Muscle of leg (tissue), 11 donors: Measurements from ENCODE around the gene LCE1E. TPM values are rescaled to one million over a fixed set of nuclear protein-coding genes. Genes with fewer than 3 reads are reported as not detected.

ENCODE experiments used
- DNase-seq: peaks from one replicate; pipeline ENCODE4 v3.0.0; 2013
- H3K27ac ChIP-seq: one replicate; pipeline ENCODE4 v1.5.1; 2013; ENCODE audit warnings: mild to moderate bottlenecking, low read length, control low read depth
- H3K27me3 ChIP-seq: one replicate; pipeline ENCODE4 v1.6.1; 2013; ENCODE audit warnings: low read length; ENCODE audit not compliant: control insufficient read depth, insufficient read depth
- H3K36me3 ChIP-seq: one replicate; pipeline ENCODE4 v1.6.1; 2013; ENCODE audit warnings: low read length; ENCODE audit not compliant: control insufficient read depth, insufficient read depth
- H3K4me1 ChIP-seq: one replicate; pipeline ENCODE4 v1.6.1; 2013; ENCODE audit warnings: low read length; ENCODE audit not compliant: control insufficient read depth, insufficient read depth
- H3K4me3 ChIP-seq: one replicate; pipeline ENCODE4 v1.5.1; 2013; ENCODE audit warnings: low read length, control low read depth
- H3K9me3 ChIP-seq: replicated peaks from 2 replicates; pipeline ENCODE4 v1.6.1; 2013; ENCODE audit warnings: low read depth, low read length; ENCODE audit not compliant: control insufficient read depth
- whole genome bisulfite sequencing: methylation state at CpG from one replicate; pipeline ENCODE4 v1.1.5; 2013; ENCODE audit warnings: missing lambda C conversion rate; ENCODE audit not compliant: insufficient coverage; 5-methylcytosine and 5-hydroxymethylcytosine counted together
- polyA plus RNA-seq, 8 donors: library from polyadenylated mRNA; unstranded; fragments of 120-200 nt; gene quantifications; one replicate each; pipeline versions ENCODE4 v1.2.1 to v1.2.3, GENCODE V29; 2013; ENCODE audit warnings: inconsistent platforms in 1 of 8, low replicate concordance in 1 of 8; ENCODE audit not compliant: insufficient read length in 8 of 8, insufficient read depth in 1 of 8
- total RNA-seq: library from RNA; stranded (reverse); fragments of 120-200 nt; gene quantifications from one replicate; pipeline ENCODE4 v1.2.4, GENCODE V29; 2013

Gene LCE1E
- total and polyA plus RNA-seq, 9 donors: not detected

- DNase-seq: no peak
- no CpG with 5 or more reads among the region's 2 CpGs for WGBS
- no peak overlapping the region for H3K4me3 ChIP-seq
Measured at GRCh38 chr1:152756872-152757271, 29.2 kb upstream of the LCE1E start.

GRCh38 chr1:152757747-152758146, 28.3 kb upstream of the LCE1E start, which contains the start of gene KPRP:
TSS of gene KPRP (plus strand) at chr1:152758025. CDS start at chr1:152759589, 1,564 bp downstream.
- Histone ChIP-seq H3K9me3 (no peaks in the 10 kb centered on the region), H3K4me3 (no peak within 1 kb of the TSS), H3K27me3 (no peaks in the 10 kb centered on the region), H3K4me1 (no peaks in the 10 kb centered on the region), H3K36me3 (no peaks in the 10 kb centered on the region), H3K27ac (no peak within 1 kb of the TSS)
- 64% methylated on average over 3 of the region's 6 CpGs for WGBS
- DNase-seq: no peak

More at GRCh38 chr1:152756872-152757271, 29.2 kb upstream of the LCE1E start:
- Histone ChIP-seq H3K36me3 (no peaks in the 10 kb centered on the region), H3K27ac (no peak overlapping the region), H3K4me1 (no peaks in the 10 kb centered on the region), H3K27me3 (no peaks in the 10 kb centered on the region), H3K9me3 (no peaks in the 10 kb centered on the region)

GRCh38 chr1:152758636-152759035, 27.4 kb upstream of the LCE1E start:
- Histone ChIP-seq H3K4me3 (no peak overlapping the region), H3K9me3 (no peaks in the 10 kb centered on the region), H3K27ac (no peak overlapping the region), H3K4me1 (no peaks in the 10 kb centered on the region), H3K36me3 (no peaks in the 10 kb centered on the region), H3K27me3 (no peaks in the 10 kb centered on the region)
- WGBS: 90% methylated on average over 1 of the region's 4 CpGs
- no peak for DNase-seq

- Histone ChIP-seq H3K4me3 (no peak overlapping the region), H3K9me3 (no peaks in the 10 kb centered on the region), H3K4me1 (no peaks in the 10 kb centered on the region), H3K27ac (no peak overlapping the region), H3K27me3 (no peaks in the 10 kb centered on the region), H3K36me3 (no peaks in the 10 kb centered on the region)
- 82% methylated on average over 5 of the region's 8 CpGs for WGBS
- no peak for DNase-seq
Measured at GRCh38 chr1:152759453-152760173, 26.4 kb upstream of the LCE1E start.

GRCh38 chr1:152760551-152761190, 25.4 kb upstream of the LCE1E start:
- no peaks in the 10 kb centered on the region for H3K4me1 ChIP-seq
- H3K4me3 ChIP-seq: no peak overlapping the region
- no peak overlapping the region for H3K27ac ChIP-seq
- no peaks in the 10 kb centered on the region for H3K27me3 ChIP-seq
- 90% methylated on average over 31 of the region's 31 CpGs for WGBS
- H3K36me3 ChIP-seq: no peaks in the 10 kb centered on the region
- no peak for DNase-seq
- no peaks in the 10 kb centered on the region for H3K9me3 ChIP-seq

GRCh38 chr1:152761609-152762213, 24.3 kb upstream of the LCE1E start:
- WGBS: 90% methylated on average over 2 of the region's 3 CpGs
- no peaks in the 10 kb centered on the region for H3K27me3 ChIP-seq
- H3K4me3 ChIP-seq: no peak overlapping the region
- H3K4me1 ChIP-seq: no peaks in the 10 kb centered on the region
- H3K9me3 ChIP-seq: no peaks in the 10 kb centered on the region
- H3K27ac ChIP-seq: no peak overlapping the region
- no peaks in the 10 kb centered on the region for H3K36me3 ChIP-seq
- DNase-seq: no peak

- no peak overlapping the region for H3K27ac ChIP-seq
- H3K27me3 ChIP-seq: no peaks in the 10 kb centered on the region
- H3K4me1 ChIP-seq: no peaks in the 10 kb centered on the region
- H3K9me3 ChIP-seq: no peaks in the 10 kb centered on the region
- whole genome bisulfite sequencing: 47% methylated on average over 6 of the region's 8 CpGs
- no peak for DNase-seq
- no peaks in the 10 kb centered on the region for H3K36me3 ChIP-seq
- no peak overlapping the region for H3K4me3 ChIP-seq
Measured at GRCh38 chr1:152768847-152769533, 17.1 kb upstream of the LCE1E start.

- Histone ChIP-seq H3K4me1 (no peaks in the 10 kb centered on the region), H3K27me3 (no peaks in the 10 kb centered on the region), H3K4me3 (no peak overlapping the region), H3K9me3 (peaks cover 5% of the 10 kb centered on the region), H3K27ac (no peak overlapping the region), H3K36me3 (no peaks in the 10 kb centered on the region)
- no peak for DNase-seq
- no CpG with 5 or more reads among the region's 1 CpG for WGBS
Measured at GRCh38 chr1:152770411-152770810, 15.6 kb upstream of the LCE1E start.

GRCh38 chr1:152774875-152775274, 11.2 kb upstream of the LCE1E start, which contains the start of gene LCE1F:
TSS of gene LCE1F (plus strand) at chr1:152775140. CDS start at chr1:152776372, 1,232 bp downstream.
- no peaks in the 10 kb centered on the region for H3K27me3 ChIP-seq
- no peaks in the 10 kb centered on the region for H3K4me1 ChIP-seq
- H3K9me3 ChIP-seq: peaks cover 10% of the 10 kb centered on the region
- H3K27ac ChIP-seq: no peak within 1 kb of the TSS
- WGBS: 83% methylated on average over 4 of the region's 6 CpGs
- no peaks in the 10 kb centered on the region for H3K36me3 ChIP-seq
- no peak within 1 kb of the TSS for H3K4me3 ChIP-seq
- DNase-seq: no peak

DNA sequence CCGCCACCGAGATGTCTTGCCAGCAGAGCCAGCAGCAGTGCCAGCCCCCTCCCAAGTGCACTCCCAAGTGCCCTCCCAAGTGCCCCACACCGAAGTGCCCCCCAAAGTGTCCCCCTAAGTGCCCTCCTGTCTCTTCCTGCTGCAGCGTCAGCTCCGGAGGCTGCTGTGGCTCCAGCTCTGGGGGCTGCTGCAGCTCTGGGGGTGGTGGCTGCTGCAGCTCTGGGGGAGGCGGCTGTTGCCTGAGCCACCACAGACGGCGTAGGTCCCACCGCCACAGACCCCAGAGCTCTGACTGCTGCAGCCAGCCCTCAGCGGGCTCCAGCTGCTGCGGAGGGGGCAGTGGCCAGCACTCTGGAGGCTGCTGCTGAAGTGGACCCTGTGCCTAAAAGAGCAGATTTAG, 9.7 kb upstream of the LCE1E start:
- H3K36me3 ChIP-seq: no peaks in the 10 kb centered on the region
- no peak overlapping the region for H3K4me3 ChIP-seq
- WGBS: 64% methylated on average over 11 of the region's 11 CpGs
- peaks cover 10% of the 10 kb centered on the region for H3K9me3 ChIP-seq
- DNase-seq: no peak
- no peak overlapping the region for H3K27ac ChIP-seq
- no peaks in the 10 kb centered on the region for H3K27me3 ChIP-seq
- no peaks in the 10 kb centered on the region for H3K4me1 ChIP-seq
